K562 (cell line): ENCODE measurements around the gene MYLK2.

Experiments
- CEBPZ ChIP-seq: fragments of 150-350 bp; IDR thresholded peaks from 2 replicates; pipeline ENCODE4 v1.6.1; 2014; ENCODE audit warnings: low read depth, mild to moderate bottlenecking, low read length, borderline replicate concordance
- CTCF ChIP-seq, 3 experiments: IDR thresholded peaks in 2 of 3; conservative IDR thresholded peaks in 1 of 3; 2 replicates each; pipeline ENCODE4 v1.5.1; 2011 to 2012; ENCODE audit warnings: low read length in 3 of 3, mild to moderate bottlenecking in 3 of 3, control low read depth in 2 of 3, improper control_type of control experiment in 1 of 3, inconsistent platforms in 1 of 3, low read depth in 1 of 3, mixed read lengths in 1 of 3, moderate library complexity in 1 of 3; ENCODE audit not compliant: insufficient read depth in 2 of 3
- EP300 ChIP-seq: IDR thresholded peaks from 2 replicates; pipeline ENCODE4 v1.6.1; 2012; ENCODE audit warnings: low read length, improper control_type of control experiment
- FOS ChIP-seq: IDR thresholded peaks from 3 replicates; pipeline ENCODE4 v1.6.1; 2011; ENCODE audit not compliant: insufficient read length; ENCODE audit errors: extremely low read depth
- FOXM1 ChIP-seq, 2 experiments: fragments of 450-650 bp in 1 of 2; sonication (generic) in 1 of 2; formaldehyde crosslinking in 1 of 2; IDR thresholded peaks; 2 replicates each; pipeline versions ENCODE4 v1.6.1 to v1.9.0; 2017 to 2022; ENCODE audit warnings: low read depth in 2 of 2, mild to moderate bottlenecking in 2 of 2, missing genetic modification reagents in 1 of 2, moderate library complexity in 1 of 2
- L3MBTL2 ChIP-seq: fragments of 450-650 bp; IDR thresholded peaks from 2 replicates; pipeline ENCODE4 v1.6.1; 2016; ENCODE audit warnings: mild to moderate bottlenecking, moderate library complexity
- REST ChIP-seq, 2 experiments: fragments of 450-650 bp; formaldehyde crosslinking in 1 of 2; IDR thresholded peaks; 2 replicates each; pipeline versions ENCODE4 v1.4.0 to v1.6.1; 2014 to 2020; ENCODE audit warnings: mild to moderate bottlenecking in 2 of 2, borderline replicate concordance in 1 of 2, low read depth in 1 of 2
- SP1 ChIP-seq: sonication (generic); formaldehyde crosslinking; IDR thresholded peaks from 2 replicates; pipeline ENCODE4 v1.8.1; 2022; ENCODE audit warnings: mild to moderate bottlenecking, missing genetic modification reagents
- ZNF217 ChIP-seq: sonication (generic); formaldehyde crosslinking; IDR thresholded peaks from 2 replicates; pipeline ENCODE4 v1.8.0; 2022; ENCODE audit warnings: mild to moderate bottlenecking, missing genetic modification reagents
- TF ChIP-seq, protein P1 (sequence below): fragments of 250-450 bp; sonication (Bioruptor Pico); IDR thresholded peaks from 2 replicates; pipeline ENCODE4 v1.8.0; 2022; ENCODE audit warnings: inconsistent platforms
- TF ChIP-seq, protein P2 (sequence below): fragments of 450-650 bp; IDR thresholded peaks from 2 replicates; pipeline ENCODE4 v1.6.1; 2016; ENCODE audit warnings: borderline replicate concordance

DNA sequence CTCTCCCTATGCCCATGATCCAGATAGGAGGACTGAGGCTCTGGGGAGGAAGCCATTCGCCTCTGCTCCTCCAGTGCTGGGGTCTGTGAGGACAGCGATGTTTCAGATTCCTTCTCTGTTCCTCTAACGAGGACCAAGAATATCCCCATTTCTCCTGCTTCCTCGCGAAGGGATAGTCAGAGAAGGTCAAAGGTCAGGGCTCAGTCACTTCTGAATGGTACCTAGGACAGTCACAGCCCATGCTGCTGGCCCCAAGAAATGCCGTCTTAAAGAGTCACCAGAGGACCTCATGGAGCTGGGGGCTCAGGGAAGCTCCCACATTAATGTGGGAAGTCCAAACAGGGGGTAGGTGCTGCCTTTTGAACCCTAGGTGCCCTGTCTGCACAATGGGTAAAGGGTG, 24.1 kb downstream of the MYLK2 start:
- TF ChIP-seq, protein P1, sequence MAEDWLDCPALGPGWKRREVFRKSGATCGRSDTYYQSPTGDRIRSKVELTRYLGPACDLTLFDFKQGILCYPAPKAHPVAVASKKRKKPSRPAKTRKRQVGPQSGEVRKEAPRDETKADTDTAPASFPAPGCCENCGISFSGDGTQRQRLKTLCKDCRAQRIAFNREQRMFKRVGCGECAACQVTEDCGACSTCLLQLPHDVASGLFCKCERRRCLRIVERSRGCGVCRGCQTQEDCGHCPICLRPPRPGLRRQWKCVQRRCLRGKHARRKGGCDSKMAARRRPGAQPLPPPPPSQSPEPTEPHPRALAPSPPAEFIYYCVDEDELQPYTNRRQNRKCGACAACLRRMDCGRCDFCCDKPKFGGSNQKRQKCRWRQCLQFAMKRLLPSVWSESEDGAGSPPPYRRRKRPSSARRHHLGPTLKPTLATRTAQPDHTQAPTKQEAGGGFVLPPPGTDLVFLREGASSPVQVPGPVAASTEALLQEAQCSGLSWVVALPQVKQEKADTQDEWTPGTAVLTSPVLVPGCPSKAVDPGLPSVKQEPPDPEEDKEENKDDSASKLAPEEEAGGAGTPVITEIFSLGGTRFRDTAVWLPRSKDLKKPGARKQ: no peak
- TF ChIP-seq FOXM1 (IDR thresholded peaks at IDR 0.05; ENCODE audit: low read depth) (no peak), FOXM1 (CRISPR knock-in tag; IDR thresholded peaks at IDR 0.05; ENCODE audit: low read depth) (no peak), CTCF (IDR thresholded peaks at IDR 0.05 in 2 of 3, conservative IDR thresholded peaks at IDR 0.05 in 1 of 3; ENCODE audit: insufficient read depth in 2 of 3, low read depth in 1 of 3, low read length in 3 of 3) (no peak), ZNF217 (no peak), FOS (no peak), L3MBTL2 (no peak), SP1 (CRISPR knock-in tag) (no peak), CEBPZ (no peak), EP300 (no peak), REST (IDR thresholded peaks at IDR 0.05; ENCODE audit: borderline replicate concordance) (no peak), REST (CRISPR knock-in tag; IDR thresholded peaks at IDR 0.05; ENCODE audit: low read depth) (no peak)
- TF ChIP-seq, protein P2, sequence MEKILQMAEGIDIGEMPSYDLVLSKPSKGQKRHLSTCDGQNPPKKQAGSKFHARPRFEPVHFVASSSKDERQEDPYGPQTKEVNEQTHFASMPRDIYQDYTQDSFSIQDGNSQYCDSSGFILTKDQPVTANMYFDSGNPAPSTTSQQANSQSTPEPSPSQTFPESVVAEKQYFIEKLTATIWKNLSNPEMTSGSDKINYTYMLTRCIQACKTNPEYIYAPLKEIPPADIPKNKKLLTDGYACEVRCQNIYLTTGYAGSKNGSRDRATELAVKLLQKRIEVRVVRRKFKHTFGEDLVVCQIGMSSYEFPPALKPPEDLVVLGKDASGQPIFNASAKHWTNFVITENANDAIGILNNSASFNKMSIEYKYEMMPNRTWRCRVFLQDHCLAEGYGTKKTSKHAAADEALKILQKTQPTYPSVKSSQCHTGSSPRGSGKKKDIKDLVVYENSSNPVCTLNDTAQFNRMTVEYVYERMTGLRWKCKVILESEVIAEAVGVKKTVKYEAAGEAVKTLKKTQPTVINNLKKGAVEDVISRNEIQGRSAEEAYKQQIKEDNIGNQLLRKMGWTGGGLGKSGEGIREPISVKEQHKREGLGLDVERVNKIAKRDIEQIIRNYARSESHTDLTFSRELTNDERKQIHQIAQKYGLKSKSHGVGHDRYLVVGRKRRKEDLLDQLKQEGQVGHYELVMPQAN: no peak
